Karpas-422 (cell line): ENCODE results near the gene CMYA5. TPM values are rescaled to one million over a fixed set of nuclear protein-coding genes. Genes with fewer than 3 reads are reported as not detected.

Experiments used
- DNase-seq: peaks from one replicate; pipeline ENCODE4 v3.0.0-alpha.2; 2015
- H2AFZ ChIP-seq: fragments of 200-600 bp; sonication (generic); 2 replicates; pipeline ENCODE4 v1.6.1; 2014; ENCODE audit warnings: antibody characterized with exemption, low read length, mixed read lengths
- H3K27ac ChIP-seq: fragments of 200-600 bp; sonication (generic); 2 replicates; pipeline ENCODE4 v1.5.1; 2014; ENCODE audit warnings: mild to moderate bottlenecking, low read length, moderate library complexity
- H3K27me3 ChIP-seq: fragments of 200-600 bp; sonication (generic); 2 replicates; pipeline ENCODE4 v1.6.1; 2014; ENCODE audit warnings: low read length, mixed read lengths
- H3K36me3 ChIP-seq: fragments of 200-600 bp; sonication (generic); 2 replicates; pipeline ENCODE4 v1.6.1; 2014; ENCODE audit warnings: low read length, mixed read lengths; ENCODE audit not compliant: insufficient read depth
- H3K4me1 ChIP-seq: fragments of 200-600 bp; sonication (generic); 2 replicates; pipeline ENCODE4 v1.6.1; 2014; ENCODE audit warnings: mild to moderate bottlenecking, low read length, mixed read lengths
- H3K4me2 ChIP-seq: fragments of 200-600 bp; sonication (generic); 2 replicates; pipeline ENCODE4 v1.6.1; 2014; ENCODE audit warnings: low read length, low read depth, mild to moderate bottlenecking; ENCODE audit not compliant: poor library complexity, severe bottlenecking
- H3K4me3 ChIP-seq: fragments of 200-600 bp; sonication (generic); 2 replicates; pipeline ENCODE4 v1.5.1; 2014; ENCODE audit warnings: mild to moderate bottlenecking, antibody characterized with exemption, low read length, mixed read lengths
- H3K79me2 ChIP-seq: fragments of 200-600 bp; sonication (generic); 2 replicates; pipeline ENCODE4 v1.6.1; 2014; ENCODE audit warnings: mild to moderate bottlenecking, low read length, mixed read lengths
- H3K9ac ChIP-seq: fragments of 200-600 bp; sonication (generic); 2 replicates; pipeline ENCODE4 v1.6.0; 2014; ENCODE audit warnings: low read length
- H3K9me2 ChIP-seq: fragments of 200-600 bp; sonication (generic), shearing (Covaris generic); replicated peaks from 2 replicates; pipeline ENCODE4 v1.6.0; 2014; ENCODE audit warnings: mild to moderate bottlenecking, low read length, moderate library complexity; ENCODE audit not compliant: insufficient read depth
- H3K9me3 ChIP-seq: fragments of 300-700, 200-600 bp; sonication (generic); 2 replicates; pipeline ENCODE4 v1.6.1; 2014; ENCODE audit warnings: low read length, mixed read lengths
- H4K20me1 ChIP-seq: fragments of 200-600 bp; sonication (generic); 2 replicates; pipeline ENCODE4 v1.6.1; 2014; ENCODE audit warnings: mild to moderate bottlenecking, antibody characterized with exemption, low read length, low read depth; ENCODE audit not compliant: insufficient read depth
- total RNA-seq: library from RNA; depleted of rRNA; stranded (reverse); fragments of >200 nt; shearing (Covaris generic); gene quantifications from 2 replicates; pipeline ENCODE4 v1.2.3, GENCODE V29; 2014; ENCODE audit warnings: low replicate concordance

CMYA5 gene
- total RNA-seq, 1 experiment from 2014 or later, result 0.45 TPM

GRCh38 chr5:79785983-79786382, 96.3 kb downstream of the CMYA5 start:
- Histone ChIP-seq H3K9me3 (no peaks in the 10 kb centered on the region), H3K4me3 (no peak overlapping the region), H3K9me2 (no peaks in the 10 kb centered on the region), H3K36me3 (no peaks in the 10 kb centered on the region), H3K27ac (no peak overlapping the region), H3K4me1 (peaks cover 3% of the 10 kb centered on the region), H2AFZ (no peak overlapping the region), H3K79me2 (no peaks in the 10 kb centered on the region), H3K4me2 (no peak overlapping the region), H3K27me3 (no peaks in the 10 kb centered on the region), H3K9ac (no peak overlapping the region), H4K20me1 (no peaks in the 10 kb centered on the region)
- no peak for DNase-seq

- Histone ChIP-seq H3K27ac (no peak overlapping the region), H3K9ac (no peak overlapping the region), H3K27me3 (no peaks in the 10 kb centered on the region), H3K4me1 (peaks cover 3% of the 10 kb centered on the region), H3K79me2 (no peaks in the 10 kb centered on the region), H2AFZ (no peak overlapping the region), H3K9me2 (no peaks in the 10 kb centered on the region), H3K4me2 (no peak overlapping the region), H4K20me1 (no peaks in the 10 kb centered on the region), H3K4me3 (no peak overlapping the region), H3K9me3 (no peaks in the 10 kb centered on the region), H3K36me3 (no peaks in the 10 kb centered on the region)
- DNase-seq, result no peak
Measured at GRCh38 chr5:79787448-79787847, 97.8 kb downstream of the CMYA5 start.

DNA sequence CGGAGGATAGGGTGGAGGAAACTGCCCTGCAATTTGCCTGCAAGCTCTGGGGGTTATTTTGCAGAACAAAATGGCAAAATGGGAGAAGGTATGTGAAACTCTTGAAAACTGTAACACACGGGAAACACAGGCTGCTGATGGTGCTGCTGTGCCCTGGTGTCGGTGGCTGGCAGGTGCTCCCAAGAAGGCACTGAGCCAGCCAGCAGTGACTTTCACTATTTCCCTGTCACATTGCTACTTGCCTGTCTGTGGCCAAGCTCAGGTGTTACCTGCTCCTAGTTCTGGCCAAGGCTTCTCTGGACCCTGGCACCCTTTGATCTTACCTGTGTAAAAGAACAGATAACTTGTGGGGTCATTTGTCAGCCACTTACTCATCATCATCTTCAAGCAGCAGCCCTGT, 102.2 kb downstream of the CMYA5 start:
- Histone ChIP-seq H3K27ac (no peak overlapping the region), H3K36me3 (no peaks in the 10 kb centered on the region), H3K4me1 (no peaks in the 10 kb centered on the region), H2AFZ (no peak overlapping the region), H3K9me3 (no peaks in the 10 kb centered on the region), H4K20me1 (no peaks in the 10 kb centered on the region), H3K4me3 (no peak overlapping the region), H3K9ac (no peak overlapping the region), H3K4me2 (no peak overlapping the region), H3K79me2 (no peaks in the 10 kb centered on the region), H3K27me3 (no peaks in the 10 kb centered on the region), H3K9me2 (no peaks in the 10 kb centered on the region)
- DNase-seq, result no peak

- Histone ChIP-seq H3K79me2 (no peaks in the 10 kb centered on the region), H3K4me1 (peaks cover 6% of the 10 kb centered on the region), H3K4me3 (no peak overlapping the region), H3K4me2 (no peak overlapping the region), H4K20me1 (no peaks in the 10 kb centered on the region), H3K9me2 (no peaks in the 10 kb centered on the region), H3K27ac (no peak overlapping the region), H3K9me3 (no peaks in the 10 kb centered on the region), H3K36me3 (no peaks in the 10 kb centered on the region), H2AFZ (no peak overlapping the region), H3K9ac (no peak overlapping the region), H3K27me3 (no peaks in the 10 kb centered on the region)
- no peak for DNase-seq
Measured at GRCh38 chr5:79792463-79792862, 102.8 kb downstream of the CMYA5 start.

DNA sequence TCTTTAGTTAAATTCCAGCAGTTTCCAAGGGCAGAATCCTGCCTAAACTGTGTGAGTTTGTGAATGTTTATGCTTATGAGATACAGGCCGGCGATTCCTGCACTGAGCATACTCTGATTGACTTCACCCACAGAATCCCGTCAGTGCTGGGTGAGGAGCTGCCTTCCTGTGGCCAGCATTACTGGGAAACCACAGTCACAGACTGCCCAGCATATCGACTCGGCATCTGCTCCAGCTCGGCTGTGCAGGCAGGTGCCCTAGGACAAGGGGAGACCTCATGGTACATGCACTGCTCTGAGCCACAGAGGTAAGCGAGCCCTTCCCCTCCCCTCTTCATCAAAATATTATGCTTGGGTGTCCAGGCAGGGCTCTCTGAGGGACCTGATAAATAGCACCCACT, 103.7 kb downstream of the CMYA5 start:
- Histone ChIP-seq H3K36me3 (no peaks in the 10 kb centered on the region), H3K4me3 (no peak overlapping the region), H4K20me1 (no peaks in the 10 kb centered on the region), H3K9me3 (no peaks in the 10 kb centered on the region), H3K79me2 (no peaks in the 10 kb centered on the region), H3K4me2 (no peak overlapping the region), H3K9me2 (no peaks in the 10 kb centered on the region), H3K27me3 (no peaks in the 10 kb centered on the region), H3K9ac (no peak overlapping the region), H2AFZ (no peak overlapping the region), H3K4me1 (peaks cover 9% of the 10 kb centered on the region), H3K27ac (no peak overlapping the region)
- no peak for DNase-seq

- no peaks in the 10 kb centered on the region for H4K20me1 ChIP-seq
- H3K4me3 ChIP-seq, result no peak overlapping the region
- DNase-seq, result no peak
Measured at GRCh38 chr5:79793722-79794121, 104.1 kb downstream of the CMYA5 start.

DNA sequence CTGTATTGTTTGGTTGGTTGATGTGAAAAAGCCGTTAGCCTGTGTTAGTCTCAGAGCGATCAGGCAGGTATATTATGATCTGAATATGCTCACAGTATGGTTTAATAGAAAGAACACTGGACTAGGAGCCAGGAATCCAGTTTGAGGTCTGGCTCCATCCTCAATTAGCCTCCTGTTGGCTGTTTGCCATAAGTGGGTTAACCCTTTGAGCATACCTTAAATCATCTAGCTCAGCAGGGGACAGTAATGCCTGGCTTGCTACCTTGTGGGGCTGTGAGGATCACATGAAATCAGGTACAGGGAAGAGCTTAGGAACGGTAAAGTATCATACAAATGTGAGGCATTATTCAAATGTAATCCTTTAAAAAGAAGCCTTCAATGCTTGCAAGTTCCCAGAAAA, 104.7 kb downstream of the CMYA5 start:
- H4K20me1 ChIP-seq, result no peaks in the 10 kb centered on the region
- no peaks in the 10 kb centered on the region for H3K9me3 ChIP-seq
- DNase-seq, result no peak
- H3K4me2 ChIP-seq, result no peak overlapping the region
- H3K9ac ChIP-seq, result no peak overlapping the region
- no peaks in the 10 kb centered on the region for H3K27me3 ChIP-seq
- H3K79me2 ChIP-seq, result no peaks in the 10 kb centered on the region
- H3K27ac ChIP-seq, result no peak overlapping the region
- peaks cover 9% of the 10 kb centered on the region for H3K4me1 ChIP-seq
- H3K9me2 ChIP-seq, result no peaks in the 10 kb centered on the region
- no peak overlapping the region for H3K4me3 ChIP-seq
- no peaks in the 10 kb centered on the region for H3K36me3 ChIP-seq
- no peak overlapping the region for H2AFZ ChIP-seq

More at GRCh38 chr5:79793722-79794121, 104.1 kb downstream of the CMYA5 start:
- Histone ChIP-seq H3K9ac (no peak overlapping the region), H3K4me1 (peaks cover 9% of the 10 kb centered on the region), H3K9me3 (no peaks in the 10 kb centered on the region), H3K36me3 (no peaks in the 10 kb centered on the region), H3K79me2 (no peaks in the 10 kb centered on the region), H3K9me2 (no peaks in the 10 kb centered on the region), H3K4me2 (no peak overlapping the region), H2AFZ (no peak overlapping the region), H3K27me3 (no peaks in the 10 kb centered on the region), H3K27ac (no peak overlapping the region)

- Histone ChIP-seq H3K27me3 (no peaks in the 10 kb centered on the region), H4K20me1 (no peaks in the 10 kb centered on the region), H3K36me3 (no peaks in the 10 kb centered on the region), H3K4me2 (no peak overlapping the region), H3K4me1 (peaks cover 9% of the 10 kb centered on the region), H3K27ac (no peak overlapping the region), H3K4me3 (no peak overlapping the region), H3K9me2 (no peaks in the 10 kb centered on the region), H3K79me2 (no peaks in the 10 kb centered on the region), H3K9ac (no peak overlapping the region), H3K9me3 (no peaks in the 10 kb centered on the region), H2AFZ (no peak overlapping the region)
- DNase-seq, result no peak
Measured at GRCh38 chr5:79795764-79796398, 106.2 kb downstream of the CMYA5 start.
